T-helper 17 cell (primary cell): ENCODE results near the gene OR4A16. TPM values are rescaled to one million over a fixed set of nuclear protein-coding genes. Genes with fewer than 3 reads are reported as not detected.

Experiments
- ATAC-seq: fragments of 150-1000 bp; cut with Tn5 transposase; 2 replicates; pipeline ENCODE4 v1.10.0; 2021; ENCODE audit warnings: mild to moderate bottlenecking, moderate library complexity
- DNase-seq, 3 donors: peaks; one replicate each; pipeline versions ENCODE4 v3.0.0 to v3.0.0-alpha.2; 2020 to 2021
- H3K9me3 ChIP-seq: one replicate; pipeline ENCODE4 v1.7.0; 2013; ENCODE audit warnings: low read length, mild to moderate bottlenecking; ENCODE audit not compliant: control insufficient read depth, poor library complexity, severe bottlenecking
- H3K27ac Mint-ChIP-seq: one replicate; pipeline ENCODE4 v1.8.0; 2022; ENCODE audit warnings: mild to moderate bottlenecking, moderate library complexity, mixed read lengths
- H3K27me3 Mint-ChIP-seq: one replicate; pipeline ENCODE4 v1.8.0; 2022; ENCODE audit warnings: mixed read lengths
- H3K36me3 Mint-ChIP-seq: one replicate; pipeline ENCODE4 v1.8.0; 2022; ENCODE audit warnings: low read depth, mixed read lengths
- H3K4me1 Mint-ChIP-seq: one replicate; pipeline ENCODE4 v1.8.0; 2022; ENCODE audit warnings: mild to moderate bottlenecking, mixed read lengths
- H3K4me3 Mint-ChIP-seq: one replicate; pipeline ENCODE4 v1.8.0; 2022; ENCODE audit warnings: mild to moderate bottlenecking, moderate library complexity, mixed read lengths
- total RNA-seq, 4 donors: library from RNA in 2 of 4; stranded (reverse) in 2 of 4; gene quantifications; one replicate each; pipeline ENCODE4 v1.2.3 and lab custom pipeline; 2022 to 2026

The OR4A16 gene, protein sequence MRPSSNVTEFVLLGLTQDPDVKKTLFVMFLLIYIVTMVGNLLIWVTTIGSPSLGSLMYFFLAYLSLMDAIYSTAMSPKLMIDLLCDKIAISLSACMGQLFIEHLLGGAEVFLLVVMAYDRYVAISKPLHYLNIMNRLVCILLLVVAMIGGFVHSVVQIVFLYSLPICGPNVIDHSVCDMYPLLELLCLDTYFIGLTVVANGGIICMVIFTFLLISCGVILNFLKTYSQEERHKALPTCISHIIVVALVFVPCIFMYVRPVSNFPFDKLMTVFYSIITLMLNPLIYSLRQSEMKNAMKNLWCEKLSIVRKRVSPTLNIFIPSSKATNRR
- total RNA-seq (not detected), total RNA-seq (lab: John Stamatoyannopoulos, UW) (0 reads per million in 2 donors)

DNA sequence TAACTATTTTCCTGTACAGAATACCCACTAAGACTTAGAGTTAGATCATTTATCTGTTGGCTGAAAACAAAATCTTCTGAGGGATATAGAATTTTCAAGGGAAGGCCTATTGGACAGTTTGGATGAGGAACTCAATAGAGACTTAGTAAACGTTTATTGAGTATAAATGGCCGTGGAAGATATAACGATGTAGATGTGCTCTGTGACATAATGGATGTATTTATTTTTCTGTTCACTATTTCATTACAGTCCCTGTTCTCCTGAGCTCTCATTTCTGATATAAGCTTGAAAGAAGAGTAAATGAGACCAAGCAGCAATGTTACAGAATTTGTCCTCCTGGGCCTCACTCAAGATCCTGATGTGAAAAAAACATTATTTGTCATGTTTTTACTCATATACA lies at the start of gene OR4A16:
Gene OR4A16, plus strand, starts transcription at position 301 of the 400 bp plus-strand sequence. Its CDS starts 0 bp downstream, at position 301.
- Mint-ChIP-seq H3K27me3 (no peaks in the 10 kb centered on the region), H3K27ac (no peak within 1 kb of the TSS), H3K36me3 (no peaks in the 10 kb centered on the region), H3K4me3 (no peak within 1 kb of the TSS), H3K4me1 (no peaks in the 10 kb centered on the region)
- H3K9me3 ChIP-seq = no peaks in the 10 kb centered on the region
- ATAC-seq (no peak), DNase-seq (no peak)

DNA sequence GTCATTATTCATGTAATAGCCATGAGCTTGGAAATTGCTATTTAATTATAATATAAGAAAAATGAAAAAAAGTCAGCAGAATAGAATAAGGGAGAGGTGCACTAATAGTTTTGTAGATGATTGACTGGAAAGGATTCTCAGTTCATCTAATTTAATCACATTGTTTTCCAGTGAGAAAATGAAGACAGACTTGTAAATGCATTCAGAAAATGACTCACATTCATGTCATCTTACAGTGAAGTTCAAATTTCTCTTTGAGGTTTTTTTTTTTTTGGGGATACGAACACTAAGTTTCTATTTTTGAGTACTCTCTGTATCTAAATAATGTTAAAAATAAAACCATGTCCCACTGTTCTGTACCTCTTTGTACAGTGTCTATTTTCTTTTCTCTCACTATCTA lies 18.5 kb upstream of the OR4A16 start:
- Mint-ChIP-seq H3K36me3 (no peaks in the 10 kb centered on the region), H3K27me3 (no peaks in the 10 kb centered on the region), H3K4me1 (no peaks in the 10 kb centered on the region), H3K4me3 (no peak overlapping the region), H3K27ac (no peak overlapping the region)
- DNase-seq (no peak), ATAC-seq (no peak)
- H3K9me3 ChIP-seq = no peaks in the 10 kb centered on the region

DNA sequence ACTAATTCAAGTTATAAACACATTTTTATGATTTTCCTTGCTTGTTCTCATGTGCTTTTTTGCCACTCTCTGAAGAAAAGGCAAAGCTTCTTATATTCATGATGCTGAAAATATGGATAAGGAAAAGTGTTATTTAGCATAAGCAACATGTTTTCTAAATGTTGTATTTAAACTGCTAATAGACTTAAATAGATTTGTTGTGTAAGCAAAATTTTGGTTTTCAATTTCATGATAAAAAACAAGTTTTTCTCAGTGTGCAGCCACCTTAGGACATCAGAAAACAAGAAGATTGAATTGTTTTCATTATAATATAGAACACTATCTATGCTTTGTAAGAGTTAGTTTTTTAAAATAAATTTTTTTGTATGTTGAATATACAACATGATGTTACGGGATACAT lies 2.3 kb downstream of the OR4A16 start:
- DNase-seq = no peak
- ATAC-seq = no peak
- no peaks in the 10 kb centered on the region for H3K4me1 Mint-ChIP-seq

DNA sequence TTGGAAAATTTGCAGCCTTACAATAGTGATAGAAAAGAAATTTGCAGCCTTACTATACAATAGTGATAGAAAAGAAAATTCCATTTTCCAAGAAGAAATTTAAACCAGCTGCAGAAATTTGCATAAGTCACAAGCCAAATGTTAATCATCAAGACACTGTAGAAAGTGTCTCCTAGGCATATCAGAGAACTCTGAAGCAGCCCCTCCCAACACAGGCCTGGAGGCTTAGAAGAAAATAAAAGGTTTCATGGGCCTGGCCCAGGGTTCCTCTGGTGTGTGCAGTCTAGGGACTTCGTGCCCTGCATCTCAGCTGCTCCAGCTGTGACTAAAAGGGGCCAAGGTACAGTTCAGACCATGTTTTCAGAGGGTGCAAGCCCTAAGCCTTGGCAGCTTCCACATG lies 6.0 kb downstream of the OR4A16 start:
- H3K9me3 ChIP-seq = no peaks in the 10 kb centered on the region
- H3K27me3 Mint-ChIP-seq = no peaks in the 10 kb centered on the region
- no peak overlapping the region for H3K4me3 Mint-ChIP-seq
- no peak for ATAC-seq
- H3K36me3 Mint-ChIP-seq = no peaks in the 10 kb centered on the region
- H3K4me1 Mint-ChIP-seq = no peaks in the 10 kb centered on the region
- DNase-seq = no peak
- H3K27ac Mint-ChIP-seq = no peak overlapping the region

More for the DNA sequence above, 2.3 kb downstream of the OR4A16 start:
- H3K9me3 ChIP-seq = no peaks in the 10 kb centered on the region
- no peak overlapping the region for H3K4me3 Mint-ChIP-seq
- H3K36me3 Mint-ChIP-seq = no peaks in the 10 kb centered on the region
- no peaks in the 10 kb centered on the region for H3K27me3 Mint-ChIP-seq
- no peak overlapping the region for H3K27ac Mint-ChIP-seq

DNA sequence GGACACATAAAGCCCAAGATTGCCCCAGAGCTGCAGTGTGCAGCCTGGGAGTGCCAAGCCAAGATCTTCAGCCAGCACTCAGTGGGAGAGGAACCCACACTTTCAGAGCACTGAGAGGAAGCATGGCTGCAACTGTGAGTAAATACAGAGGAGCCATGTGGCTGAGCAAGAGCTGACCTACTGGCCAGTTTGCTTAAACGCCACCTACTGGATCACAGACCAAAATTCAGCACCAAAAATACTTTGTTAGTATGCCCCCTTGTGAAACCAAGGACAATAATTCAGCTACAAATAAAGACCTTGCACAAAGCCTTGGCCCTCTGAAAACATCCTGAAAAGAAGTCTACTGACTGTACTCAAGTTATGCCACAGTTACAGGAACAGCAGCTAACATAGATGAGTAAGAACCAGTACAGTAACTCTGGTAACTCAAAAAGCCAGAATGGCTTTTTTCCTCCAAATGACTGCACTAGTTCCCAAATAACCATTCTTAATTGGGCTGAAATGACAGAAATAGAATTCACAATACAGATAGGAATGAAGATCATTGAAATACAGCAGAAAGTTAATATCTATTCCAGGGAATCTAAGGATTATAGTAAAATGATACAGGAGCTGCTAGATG lies 14.7 kb downstream of the OR4A16 start:
- DNase-seq (no peak), ATAC-seq (no peak)
- no peaks in the 10 kb centered on the region for H3K36me3 Mint-ChIP-seq
- no peak overlapping the region for H3K27ac Mint-ChIP-seq
- no peaks in the 10 kb centered on the region for H3K9me3 ChIP-seq
- no peak overlapping the region for H3K4me3 Mint-ChIP-seq
- H3K4me1 Mint-ChIP-seq = no peaks in the 10 kb centered on the region
- H3K27me3 Mint-ChIP-seq = no peaks in the 10 kb centered on the region

DNA sequence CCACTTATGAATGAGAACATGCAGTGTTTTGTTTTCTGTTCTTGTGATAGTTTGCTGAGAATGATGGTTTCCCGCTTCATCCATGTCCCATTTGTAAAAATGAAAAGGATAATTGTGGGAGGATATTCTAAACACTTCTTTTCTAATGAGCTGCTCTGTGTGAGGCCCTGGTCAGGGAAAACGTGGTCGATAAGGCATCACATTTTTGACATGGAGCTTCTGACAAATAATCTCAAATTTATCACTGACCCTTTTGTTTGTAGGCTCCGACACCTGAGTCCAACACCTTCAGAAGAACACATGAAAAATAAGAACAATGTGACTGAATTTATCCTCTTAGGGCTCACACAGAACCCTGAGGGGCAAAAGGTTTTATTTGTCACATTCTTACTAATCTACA lies 24.7 kb downstream of the OR4A16 start, which contains the start of gene OR4A15:
Gene OR4A15, plus strand, starts transcription at position 301 of the 400 bp plus-strand sequence. Its CDS starts 0 bp downstream, at position 301.
- no peak for DNase-seq
- Mint-ChIP-seq H3K4me1 (no peaks in the 10 kb centered on the region), H3K27me3 (no peaks in the 10 kb centered on the region), H3K27ac (no peak within 1 kb of the TSS), H3K4me3 (no peak within 1 kb of the TSS), H3K36me3 (no peaks in the 10 kb centered on the region)
- no peak for ATAC-seq
- H3K9me3 ChIP-seq = no peaks in the 10 kb centered on the region

Other genes with a start within 250 kb of the OR4A16 start
- gene TRIM48, start 81.0 kb upstream of the OR4A16 start, total RNA-seq = not detected
- gene OR4A15, start 24.8 kb downstream of the OR4A16 start, total RNA-seq = not detected
- gene OR4C15, start 211.3 kb downstream of the OR4A16 start, total RNA-seq = not detected
- gene OR4C16, start 228.9 kb downstream of the OR4A16 start, total RNA-seq = not detected